Stimulated activated CD8-positive, alpha-beta memory T cell treated with anti-CD3 and anti-CD28 coated beads, Interleukin-2, amount 100 ng/mL, for 1 hour (primary cell): ENCODE measurements around the gene FBXO15.

ENCODE experiments used
- DNase-seq, 2 donors: peaks; one replicate each; pipeline ENCODE4 v3.0.0-alpha.2; 2020; ENCODE audit warnings: low read depth in 2 of 2

FBXO15 gene

DNA sequence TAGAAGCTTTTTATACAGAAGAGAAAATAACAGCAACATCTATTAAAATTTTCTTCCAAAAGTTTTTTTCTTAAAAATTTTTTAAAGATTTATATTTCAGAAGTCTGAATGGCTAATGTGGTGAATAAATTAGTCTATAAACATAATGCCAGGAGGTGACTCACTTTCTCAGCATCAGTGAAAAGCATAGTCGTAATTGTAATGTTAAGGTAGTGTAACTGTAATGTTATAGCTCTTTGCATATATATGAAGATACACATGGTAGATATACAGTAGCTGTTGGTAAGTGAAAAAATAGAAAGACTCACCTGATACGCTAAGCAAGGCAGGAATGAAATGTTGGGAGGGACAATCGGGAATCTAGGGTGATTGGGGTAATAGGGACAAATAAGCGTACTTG is 6.2 kb upstream of the FBXO15 start:
- DNase-seq = no peak

DNA sequence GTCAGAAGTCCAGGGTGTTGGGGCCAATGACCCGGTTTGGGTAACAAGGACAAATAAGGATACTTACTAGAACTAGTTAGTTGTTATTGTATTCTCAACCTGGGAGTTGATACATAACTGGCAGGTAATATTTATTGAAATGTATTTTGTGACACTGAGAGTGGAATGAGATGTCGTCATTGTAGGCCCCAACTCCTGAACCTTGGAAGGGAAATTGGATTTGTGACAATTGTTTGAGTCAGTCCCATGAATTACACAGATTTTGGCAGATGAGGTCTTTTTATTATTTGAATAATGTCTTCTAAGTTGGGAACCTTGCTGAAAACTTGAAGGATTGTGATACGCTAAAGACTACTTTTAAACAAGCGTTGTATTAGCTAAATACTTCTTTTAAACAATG is 5.7 kb upstream of the FBXO15 start:
- DNase-seq = no peak

DNA sequence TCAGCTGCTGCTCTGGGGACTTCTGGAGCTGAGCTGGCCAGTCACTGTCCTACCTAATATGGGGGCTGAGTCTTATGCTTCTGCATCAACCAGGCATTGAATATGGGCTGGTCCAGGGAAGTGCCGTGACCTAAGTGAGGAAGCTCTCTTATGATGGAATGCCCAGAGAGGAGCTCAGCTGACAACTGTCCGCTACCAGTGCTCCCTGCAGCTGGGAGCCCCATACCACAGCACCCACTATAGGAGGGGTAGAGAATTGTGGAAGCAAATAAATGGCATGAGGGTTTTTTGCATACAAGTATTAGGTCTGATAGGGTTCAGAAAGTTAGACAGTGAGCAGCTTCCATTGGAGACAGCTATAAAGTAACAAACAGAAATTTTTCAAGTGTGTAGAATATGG is 5.2 kb upstream of the FBXO15 start:
- no peak for DNase-seq

DNA sequence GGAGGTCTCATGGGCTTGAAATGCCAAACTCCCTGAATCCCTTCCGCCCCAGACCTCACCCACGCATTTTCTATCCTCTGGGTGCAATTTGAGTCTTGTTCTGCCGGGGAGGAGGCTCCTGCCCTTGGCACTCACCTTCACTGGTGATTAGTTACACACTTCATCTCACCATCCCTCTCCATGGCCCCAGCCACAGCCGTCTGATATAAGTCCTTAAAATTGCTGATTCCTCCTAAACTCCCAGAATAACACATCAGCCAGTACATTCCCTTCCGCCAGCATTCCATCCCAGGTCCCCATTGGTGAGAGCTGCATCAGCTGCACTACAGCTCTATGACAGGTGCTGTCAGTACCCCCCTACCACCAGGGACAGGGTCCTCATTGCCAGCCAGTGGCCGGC is 4.6 kb upstream of the FBXO15 start:
- DNase-seq = no peak

DNA sequence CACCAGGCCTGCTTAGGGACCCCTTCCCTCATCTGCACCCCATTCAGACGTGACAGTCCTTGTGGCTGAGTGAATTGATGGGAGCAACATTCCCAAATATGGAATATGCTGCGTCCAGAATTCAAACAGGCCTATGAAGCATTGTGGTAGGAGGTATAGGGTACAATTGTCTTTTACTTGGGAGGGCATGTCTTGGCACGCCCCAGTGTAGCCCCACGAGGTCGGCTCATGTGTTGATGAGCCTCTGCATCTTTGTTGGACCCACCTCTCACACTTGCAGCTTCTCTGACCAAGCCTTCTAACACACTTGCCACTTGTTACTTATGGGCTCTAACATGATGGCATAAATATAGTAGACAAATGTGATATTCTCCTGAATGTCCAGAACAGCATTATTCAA is 2.2 kb upstream of the FBXO15 start:
- DNase-seq = no peak

DNA sequence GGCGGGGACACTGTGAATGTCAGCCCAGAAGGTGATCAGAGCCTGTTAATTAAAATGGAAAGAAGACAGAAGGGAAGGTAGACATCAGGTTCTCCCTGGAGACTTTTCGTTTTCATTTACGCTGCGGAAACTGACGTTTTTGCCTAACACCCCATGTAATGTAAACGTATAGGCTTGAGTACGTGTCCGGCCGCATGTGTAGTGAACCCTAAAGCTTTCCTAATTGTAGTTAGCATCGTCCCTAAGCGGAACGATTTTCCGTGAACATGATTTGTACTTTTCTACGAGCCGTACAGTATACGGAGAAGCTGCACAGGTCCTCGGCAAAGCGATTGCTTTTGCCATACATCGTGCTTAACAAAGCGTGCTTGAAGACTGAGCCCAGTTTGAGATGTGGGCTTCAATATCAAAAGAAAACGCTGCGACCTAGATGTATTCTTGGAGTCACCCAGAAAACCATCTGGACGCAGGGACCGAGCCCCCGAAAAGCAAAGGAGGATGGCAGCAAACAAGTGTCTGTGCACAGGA is 973 bp upstream of the FBXO15 start:
- no peak for DNase-seq

DNA sequence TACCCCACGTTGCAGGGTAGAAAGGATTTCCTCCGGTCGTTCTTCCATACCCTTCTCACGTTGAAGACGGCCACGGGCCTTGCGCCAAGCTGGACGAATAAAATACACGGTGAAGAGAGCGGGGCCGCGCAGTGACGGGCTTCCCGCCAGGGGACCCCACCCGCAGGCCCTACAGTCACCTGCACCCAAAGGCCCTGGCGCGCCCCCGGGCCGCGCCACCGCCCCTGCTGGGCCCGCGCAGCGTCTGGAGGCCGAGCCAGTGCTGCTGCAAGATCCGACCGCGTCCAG is 199 bp downstream of the FBXO15 start:
- no peak for DNase-seq

DNA sequence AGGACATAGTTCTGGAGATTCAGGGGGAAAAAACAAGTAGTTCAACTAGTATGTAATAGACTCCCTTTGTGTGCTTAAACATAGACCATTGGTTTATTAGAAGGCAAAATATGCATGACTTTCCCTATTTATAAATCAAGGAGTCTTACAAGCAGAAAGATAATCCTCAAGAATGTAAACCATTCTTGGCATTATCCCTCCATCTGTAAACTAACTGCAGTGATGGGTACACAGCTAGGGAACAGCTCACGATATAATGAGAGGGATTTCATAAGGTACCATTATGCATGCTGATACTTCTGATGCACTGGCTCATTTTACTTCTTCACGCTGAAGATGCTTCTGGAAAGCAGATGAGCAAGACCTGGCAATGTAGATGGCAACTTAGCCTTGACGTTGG is 878 bp downstream of the FBXO15 start:
- no peak for DNase-seq

DNA sequence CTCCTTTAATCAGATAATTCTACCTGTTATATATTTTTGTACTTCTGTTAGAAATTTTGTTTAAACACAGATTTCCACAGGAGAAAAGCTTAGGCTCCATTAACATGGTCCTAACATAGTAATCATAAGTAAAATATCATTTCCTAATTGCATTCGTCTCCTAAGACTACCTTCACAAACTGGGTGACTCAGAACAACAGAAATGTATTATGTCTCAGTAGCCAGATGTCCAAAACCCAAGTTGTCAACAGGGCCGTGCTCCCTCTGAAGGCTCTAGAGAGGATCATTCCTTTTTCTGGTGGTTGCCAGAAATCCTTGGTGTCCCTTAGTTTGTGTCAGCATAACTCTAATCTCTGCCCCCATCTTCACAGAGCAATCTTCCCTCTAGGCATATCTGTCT is 5.4 kb downstream of the FBXO15 start:
- no peak for DNase-seq

DNA sequence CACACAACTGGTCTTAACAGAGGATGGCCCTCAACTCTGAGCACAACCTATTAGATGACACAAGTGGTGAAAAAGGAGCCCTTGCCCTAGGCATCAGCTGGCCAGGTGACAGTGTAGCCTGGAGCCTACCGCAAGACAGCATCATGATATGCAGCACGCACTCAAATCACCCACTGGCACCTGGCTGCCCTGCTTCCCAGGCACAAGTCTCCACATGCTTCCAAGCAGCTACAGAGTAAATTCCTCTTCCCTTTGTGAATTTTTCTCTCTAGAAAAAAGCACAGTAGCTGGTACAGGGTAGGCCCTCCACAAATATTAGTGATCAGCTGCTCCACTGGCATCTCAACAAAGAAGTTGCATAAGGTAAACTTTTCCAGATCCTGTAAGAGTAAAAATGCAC is 6.0 kb downstream of the FBXO15 start:
- no peak for DNase-seq

DNA sequence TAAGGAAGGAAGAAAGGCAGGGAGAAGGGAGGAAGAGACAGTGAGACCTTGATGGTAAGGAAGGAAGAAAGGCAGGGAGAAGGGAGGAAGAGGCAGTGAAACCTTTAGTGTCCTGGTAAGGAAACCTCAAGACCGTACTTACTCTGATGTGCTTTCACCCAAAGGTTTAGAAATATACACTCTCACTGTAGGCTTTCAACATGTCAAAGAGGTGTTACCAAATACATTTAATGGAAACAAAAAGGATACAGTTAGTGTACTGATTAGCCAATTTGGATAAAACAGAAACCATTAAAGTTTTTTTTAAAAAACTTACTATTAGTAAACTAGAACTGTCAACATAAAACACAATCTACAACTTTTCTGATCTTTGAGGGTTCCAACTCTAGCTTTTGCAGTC is 7.1 kb downstream of the FBXO15 start:
- no peak for DNase-seq

DNA sequence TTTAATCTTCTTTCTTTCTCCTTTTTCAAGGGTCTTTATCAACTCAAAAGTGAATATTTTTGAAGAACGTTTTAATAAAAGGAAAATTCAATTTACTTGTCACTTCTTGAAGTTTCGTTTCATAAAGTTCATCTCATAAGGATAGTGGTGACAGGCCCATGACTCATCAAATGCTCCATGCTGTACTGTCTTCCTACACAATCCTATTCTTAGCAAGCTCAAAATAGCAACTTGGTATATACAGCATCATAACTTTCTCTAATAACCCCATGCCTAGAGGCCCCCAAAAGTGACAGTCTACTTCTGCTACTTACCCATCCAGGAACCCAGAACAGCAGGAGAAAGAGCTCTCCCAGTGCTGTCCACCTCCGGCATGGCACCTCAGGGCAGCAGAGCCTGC is 7.7 kb downstream of the FBXO15 start:
- DNase-seq = no peak

DNA sequence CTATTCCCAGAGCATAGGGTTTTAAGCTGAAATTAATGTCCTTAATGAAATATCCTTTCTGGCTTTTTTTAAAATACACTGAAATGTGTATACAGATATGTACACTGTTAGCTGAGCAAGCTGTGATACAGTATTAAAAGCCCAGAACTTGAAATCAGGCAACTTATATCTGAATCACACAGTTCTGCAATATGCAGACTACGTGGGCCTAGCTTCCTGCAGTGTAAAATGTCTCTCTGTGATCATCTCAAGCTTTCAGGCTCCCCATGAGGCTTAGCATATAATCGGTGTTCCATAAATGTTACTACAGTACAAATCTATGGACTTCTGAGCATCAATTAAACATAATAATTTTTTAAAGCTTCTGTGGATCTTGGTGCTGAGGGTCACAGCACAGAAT is 8.2 kb downstream of the FBXO15 start:
- no peak for DNase-seq

DNA sequence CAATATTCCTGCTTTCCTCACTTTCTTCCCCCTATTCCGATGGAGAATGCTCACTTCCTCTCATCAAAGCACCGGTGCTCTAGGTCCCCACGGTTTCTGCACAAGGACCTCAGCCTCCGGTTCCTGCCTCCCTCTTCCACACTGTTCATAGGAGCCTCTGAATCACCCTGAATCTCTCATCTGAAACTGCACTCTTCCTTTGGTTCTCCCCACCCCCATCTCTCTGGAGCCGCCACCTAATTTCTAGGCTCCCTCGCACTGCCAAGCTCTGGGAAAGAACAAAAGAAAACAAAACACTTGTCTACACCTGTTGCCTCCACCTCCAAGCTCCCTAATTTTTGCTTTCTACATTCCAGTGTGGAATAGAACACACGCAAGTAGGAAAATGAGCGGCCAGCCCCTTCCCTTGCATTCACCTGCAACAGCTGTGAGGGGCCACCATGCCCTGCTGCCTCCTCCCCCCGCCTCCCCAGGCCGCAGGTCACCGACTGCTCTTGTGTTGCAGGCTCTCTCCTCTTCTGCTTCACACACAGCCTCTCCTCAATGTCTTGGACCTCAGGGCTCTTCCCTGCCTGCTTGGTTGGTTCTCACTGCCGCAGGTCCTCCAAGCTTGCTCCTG is 9.6 kb downstream of the FBXO15 start:
- no peak for DNase-seq

DNA sequence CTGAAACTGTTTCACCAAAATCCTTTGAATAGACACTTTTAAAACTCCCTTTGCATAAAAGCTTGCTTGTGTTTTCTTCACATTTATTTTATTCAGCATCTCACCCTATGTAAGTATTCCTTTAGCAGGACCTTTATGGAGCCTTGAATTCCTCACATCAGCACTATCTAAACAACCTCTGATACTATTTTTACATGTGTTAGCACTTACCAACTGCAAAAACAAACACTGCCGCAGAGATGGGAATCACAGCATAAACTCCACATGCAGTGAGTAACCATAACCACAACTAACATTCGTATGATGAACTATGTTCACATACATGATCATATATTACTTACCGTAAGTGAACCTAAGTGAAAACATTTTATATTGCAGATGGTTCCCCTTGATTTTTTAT is 15.4 kb downstream of the FBXO15 start:
- no peak for DNase-seq

DNA sequence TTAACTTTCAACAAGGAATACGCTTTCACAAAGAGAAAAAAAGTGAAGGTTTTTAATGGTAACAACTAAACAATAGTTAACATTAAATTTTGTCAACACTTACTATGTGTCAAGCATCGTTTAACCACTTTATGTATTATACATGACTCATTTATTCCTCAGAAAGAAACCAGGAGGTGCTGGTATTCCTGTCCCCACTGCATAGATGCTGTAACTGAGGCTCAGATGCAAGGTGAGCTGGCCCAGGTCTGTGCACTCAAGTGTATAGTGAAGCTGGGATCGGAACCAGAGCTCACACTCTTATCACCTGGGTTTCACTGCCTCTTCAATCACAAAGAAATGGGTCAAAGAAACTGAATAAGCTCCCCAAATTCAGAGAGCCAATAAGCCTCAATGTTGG is 16.5 kb downstream of the FBXO15 start:
- no peak for DNase-seq

DNA sequence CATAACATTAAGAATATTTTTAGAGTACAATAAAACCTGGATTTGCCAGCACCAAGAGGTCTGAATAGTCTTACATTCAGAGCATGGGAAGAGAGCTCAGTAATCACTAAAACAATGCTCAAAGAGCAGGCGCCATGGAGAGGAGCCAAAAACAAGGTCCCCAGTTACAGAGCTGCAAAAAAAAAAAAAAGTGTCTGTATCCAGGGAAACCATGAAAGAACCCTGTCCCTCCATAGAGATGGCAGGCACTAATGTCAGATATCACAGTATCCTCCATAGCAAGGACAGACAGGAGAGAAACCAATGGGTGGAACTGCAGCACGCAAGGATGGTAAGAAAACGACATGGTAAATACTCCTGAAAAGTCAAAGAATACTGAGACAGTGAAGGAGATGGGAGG is 19.5 kb downstream of the FBXO15 start:
- DNase-seq = no peak

DNA sequence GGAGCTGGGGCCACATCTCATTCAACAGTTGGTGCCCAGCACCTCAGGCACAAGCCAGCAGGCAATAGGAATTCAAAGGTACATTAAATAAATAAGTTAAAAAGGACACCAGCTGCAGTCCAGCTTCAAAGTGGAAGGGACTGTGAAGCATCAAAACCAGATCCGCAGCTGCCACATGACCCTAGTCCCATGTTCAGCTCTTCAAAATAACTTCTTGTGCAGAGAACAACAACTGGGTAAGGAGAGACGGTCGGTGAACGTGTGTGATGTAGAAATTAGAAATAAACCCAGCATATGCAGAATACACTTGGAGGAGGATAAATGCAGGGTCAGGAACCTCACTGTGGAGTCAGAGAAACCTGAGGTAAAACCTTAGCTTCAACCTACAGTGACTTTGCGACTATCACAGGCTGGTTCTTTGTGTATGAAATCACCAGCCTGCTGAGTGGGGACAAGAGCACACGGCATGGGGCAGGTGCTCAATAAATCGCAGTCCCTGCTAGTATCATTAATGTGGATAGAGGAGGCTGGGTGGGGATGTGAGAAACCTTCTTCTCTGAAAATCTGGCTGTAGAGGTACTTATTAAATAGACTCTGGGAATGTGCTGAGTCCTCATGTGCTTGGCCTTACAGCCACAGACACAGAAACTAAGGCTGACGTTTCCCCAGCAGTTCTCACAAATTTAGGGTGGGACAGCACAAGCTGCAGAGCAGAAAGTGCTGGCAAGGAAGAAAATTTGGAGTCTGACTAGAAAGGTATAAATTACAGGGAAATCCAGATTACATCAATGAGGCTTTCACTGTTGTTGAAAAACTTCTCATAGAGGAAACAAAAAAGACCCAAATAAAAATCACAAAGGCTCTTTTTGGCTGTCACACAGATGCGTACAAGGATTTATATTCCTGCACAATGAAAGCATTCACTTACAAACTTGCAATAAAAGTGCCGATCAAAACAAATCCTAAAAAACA is 20.7 kb downstream of the FBXO15 start:
- DNase-seq = no peak

DNA sequence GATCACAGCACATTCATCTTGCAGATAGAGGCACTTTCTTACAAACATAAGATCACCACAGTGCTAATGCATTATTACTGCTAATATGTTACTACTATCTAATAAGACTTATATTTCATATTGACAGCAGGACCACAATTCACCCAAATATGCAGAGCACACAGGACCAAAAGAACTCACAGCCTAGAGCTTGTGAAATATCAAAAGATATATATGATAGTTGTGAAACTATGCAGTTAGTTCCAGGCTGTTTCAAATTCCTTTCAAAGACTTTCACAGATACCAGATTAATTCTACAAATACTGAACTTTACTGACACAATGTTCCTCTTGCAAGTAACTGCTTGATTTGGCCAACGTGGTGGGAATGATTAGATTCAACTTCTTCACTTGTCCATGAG is 23.0 kb downstream of the FBXO15 start:
- no peak for DNase-seq

DNA sequence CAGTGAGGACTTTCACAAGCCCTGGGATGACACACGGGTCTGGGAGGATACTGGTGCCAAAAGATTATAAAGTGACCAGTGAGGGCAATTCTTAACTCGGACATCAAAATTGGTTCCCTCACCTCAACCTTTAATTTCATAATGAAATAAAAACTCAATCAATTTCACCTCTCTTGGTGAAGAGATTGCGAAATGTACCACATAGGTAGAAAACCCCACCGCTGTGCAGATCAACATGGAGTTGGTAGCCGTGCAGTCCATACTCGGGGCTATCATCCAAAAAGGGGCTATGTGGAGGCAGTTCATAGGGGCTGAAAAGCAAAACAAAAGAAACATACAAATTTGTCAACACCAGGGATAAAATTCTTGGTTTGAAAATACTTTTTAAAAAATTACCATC is 24.4 kb downstream of the FBXO15 start:
- no peak for DNase-seq

DNA sequence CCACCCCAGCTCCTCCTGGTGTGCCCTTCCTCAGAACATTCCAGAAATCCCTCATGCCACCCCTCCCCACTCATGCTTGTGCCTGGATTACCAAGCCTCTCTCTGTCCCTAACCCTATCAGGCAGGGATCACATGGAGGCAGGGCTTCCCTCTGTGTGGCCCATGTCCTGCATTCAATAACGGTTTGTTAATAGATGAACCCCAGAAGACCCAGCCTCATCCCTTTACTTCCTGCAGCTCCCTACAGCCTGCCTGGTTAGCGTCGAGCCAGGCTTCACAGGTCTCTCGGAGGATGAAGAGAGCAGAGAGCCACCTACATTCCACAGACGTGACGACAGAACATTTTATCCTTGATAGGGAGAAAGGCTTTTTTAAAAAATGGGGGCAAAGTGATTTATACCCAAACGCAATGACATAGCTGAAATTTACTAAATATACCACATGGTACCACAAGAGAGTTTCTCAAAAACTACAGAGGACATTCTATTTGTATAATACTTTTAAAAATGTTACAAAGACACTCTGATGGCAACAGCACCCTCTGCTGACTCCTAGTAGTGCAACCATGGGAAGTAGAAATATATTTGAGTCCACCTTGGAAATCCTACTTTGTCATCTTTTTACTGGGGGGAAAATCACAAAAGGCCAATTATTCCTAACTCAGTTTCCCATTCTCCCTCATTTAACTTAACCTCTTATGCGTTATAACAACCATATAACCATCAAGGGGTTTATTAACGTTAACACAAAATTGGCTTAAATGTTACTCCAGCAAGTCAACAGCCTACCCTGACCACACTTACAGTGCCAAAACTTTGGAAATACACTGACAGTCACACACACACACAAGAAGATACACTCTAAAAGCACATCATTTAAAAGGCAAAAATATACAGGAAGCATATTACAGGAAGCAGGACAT is 30.7 kb downstream of the FBXO15 start:
- DNase-seq = no peak

DNA sequence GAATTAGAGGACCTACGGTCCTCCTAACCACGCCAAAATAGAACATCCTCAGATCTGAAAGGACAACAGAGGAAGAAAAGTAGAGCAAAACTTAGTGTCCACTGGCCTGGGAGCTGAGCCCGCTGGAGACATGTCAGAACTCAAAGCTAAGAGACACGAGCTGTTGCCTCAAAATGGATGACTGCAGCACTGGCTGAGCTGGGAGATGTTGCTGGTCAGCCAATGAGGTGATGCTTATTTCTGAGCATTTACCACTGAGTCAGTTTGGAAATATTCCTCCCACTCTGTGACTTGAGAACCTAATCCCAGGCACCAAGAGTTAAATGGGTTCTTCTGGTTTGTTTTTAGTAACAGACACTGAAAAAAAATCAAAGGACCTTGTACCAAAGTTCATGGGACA is 32.6 kb downstream of the FBXO15 start:
- no peak for DNase-seq
